Uterus (tissue), 4 donors: Measurements from ENCODE around the gene SLC25A17. TPM values are rescaled to one million over a fixed set of nuclear protein-coding genes. Genes with fewer than 3 reads are reported as not detected.

Source experiments
- DNase-seq, 2 donors: peaks; one replicate each; pipeline ENCODE4 v3.0.0-alpha.2; 2019 to 2020
- H3K27ac ChIP-seq, 2 donors: fragments of 200-600 bp; sonication (generic); 1 replicate in 1 of 2; 2 replicates in 1 of 2; pipeline ENCODE4 v1.5.1; 2016 to 2018
- H3K27me3 ChIP-seq, 2 donors: fragments of 200-600 bp; sonication (generic); one replicate each; pipeline ENCODE4 v1.5.1; 2018 to 2019; ENCODE audit warnings: control low read depth in 1 of 2
- H3K36me3 ChIP-seq, 2 donors: fragments of 200-600 bp; sonication (generic); one replicate each; pipeline ENCODE4 v1.5.1; 2019; ENCODE audit warnings: control low read depth in 1 of 2
- H3K4me1 ChIP-seq, 2 donors: fragments of 200-600 bp; sonication (generic); one replicate each; pipeline ENCODE4 v1.5.1; 2018 to 2019; ENCODE audit warnings: control low read depth in 1 of 2
- H3K4me3 ChIP-seq, 2 donors: fragments of 200-600 bp; sonication (generic); 1 replicate in 1 of 2; 2 replicates in 1 of 2; pipeline ENCODE4 v1.5.1; 2018 to 2019; ENCODE audit warnings: mild to moderate bottlenecking in 1 of 2
- H3K9me3 ChIP-seq, 2 donors: fragments of 200-600 bp; sonication (generic); one replicate each; pipeline ENCODE4 v1.5.1; 2019; ENCODE audit warnings: control low read depth in 1 of 2
- CTCF ChIP-seq, 4 experiments: fragments of 200-600 bp in 2 of 4; fragments of 450-650 bp in 2 of 4; sonication (generic) in 2 of 4; IDR thresholded peaks; one replicate each; pipeline ENCODE4 v1.5.1; 2016 to 2019; ENCODE audit warnings: antibody characterized with exemption in 4 of 4, mild to moderate bottlenecking in 2 of 4, moderate library complexity in 1 of 4
- POLR2A ChIP-seq, 2 donors: fragments of 450-650 bp; IDR thresholded peaks; one replicate each; pipeline ENCODE4 v1.6.1; 2016; ENCODE audit warnings: antibody characterized with exemption in 2 of 2, mild to moderate bottlenecking in 1 of 2, moderate library complexity in 1 of 2
- intact Hi-C: fragments of 100-400 bp; cut with DNase I; formaldehyde crosslinking; loops from one replicate; pipeline ENCODE4 v1.15.1; 2023; ENCODE audit warnings: low total_unique reads
- total RNA-seq, 4 donors: library from RNA; depleted of rRNA in 3 of 4; stranded (reverse); fragments of >200 nt in 3 of 4; gene quantifications; one replicate each; pipeline versions ENCODE4 v1.1.0 to v1.2.4, GENCODE V29; 2014 to 2023
- donor health status: DM: yes; HTN: yes; CAD: no.

The SLC25A17 gene
- total RNA-seq, 4 donors from 2014 or later = 12.6 to 34.5 (median 20.7) TPM

DNA sequence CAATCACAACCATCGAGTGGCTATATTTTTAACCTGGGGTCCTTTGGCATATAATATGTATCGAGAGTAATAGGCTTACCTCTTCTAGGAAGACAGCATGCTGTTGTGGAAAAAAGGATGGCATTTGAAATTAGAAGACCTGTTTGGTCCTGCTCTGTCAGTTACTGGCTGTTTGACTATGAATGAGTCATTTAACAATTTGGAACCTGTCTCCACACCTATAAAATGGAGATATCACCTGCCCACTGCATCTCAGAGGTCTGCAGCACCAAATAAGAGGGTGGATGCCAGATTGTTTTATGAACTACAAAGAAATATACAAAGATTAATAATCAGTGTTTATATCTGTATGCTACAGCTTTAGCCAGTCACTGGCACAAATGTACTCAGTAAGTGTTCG lies 60.8 kb downstream of the SLC25A17 start:
- Histone ChIP-seq H3K4me3 (no peak overlapping the region), H3K9me3 (no peaks in the 10 kb centered on the region), H3K36me3 (no peaks in the 10 kb centered on the region), H3K27ac (no peak overlapping the region), H3K4me1 (no peaks in the 10 kb centered on the region), H3K27me3 (no peaks in the 10 kb centered on the region)
- TF ChIP-seq CTCF (IDR thresholded peaks at IDR 0.05) = no peak
- intact Hi-C loops = no loop called here
- DNase-seq = no peak

DNA sequence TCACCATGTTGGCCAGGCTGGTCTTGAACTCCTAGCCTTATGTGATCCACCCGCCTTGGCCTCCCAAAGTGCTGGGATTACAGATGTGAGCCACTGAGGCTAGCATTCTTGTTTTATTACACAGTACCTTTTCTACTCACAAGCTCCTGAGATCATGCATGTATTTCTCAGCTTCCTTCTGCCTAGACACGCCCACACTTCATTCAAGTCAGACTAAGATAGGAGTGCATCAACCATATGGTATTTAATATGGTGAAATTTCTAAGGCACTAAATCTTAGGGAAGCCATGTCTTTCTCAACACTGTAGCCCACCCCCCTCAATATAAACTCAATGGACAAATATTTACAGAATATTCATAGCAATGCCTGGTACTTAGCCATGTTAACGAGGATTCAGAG lies 62.1 kb downstream of the SLC25A17 start:
- no peaks in the 10 kb centered on the region for H3K9me3 ChIP-seq
- no peaks in the 10 kb centered on the region for H3K27me3 ChIP-seq
- H3K4me1 ChIP-seq = no peaks in the 10 kb centered on the region
- no peak overlapping the region for H3K27ac ChIP-seq
- intact Hi-C loops = no loop called here
- TF ChIP-seq POLR2A (IDR thresholded peaks at IDR 0.05) (no peak), CTCF (IDR thresholded peaks at IDR 0.05) (no peak)
- H3K36me3 ChIP-seq = no peaks in the 10 kb centered on the region
- H3K4me3 ChIP-seq = no peak overlapping the region
- DNase-seq = no peak

DNA sequence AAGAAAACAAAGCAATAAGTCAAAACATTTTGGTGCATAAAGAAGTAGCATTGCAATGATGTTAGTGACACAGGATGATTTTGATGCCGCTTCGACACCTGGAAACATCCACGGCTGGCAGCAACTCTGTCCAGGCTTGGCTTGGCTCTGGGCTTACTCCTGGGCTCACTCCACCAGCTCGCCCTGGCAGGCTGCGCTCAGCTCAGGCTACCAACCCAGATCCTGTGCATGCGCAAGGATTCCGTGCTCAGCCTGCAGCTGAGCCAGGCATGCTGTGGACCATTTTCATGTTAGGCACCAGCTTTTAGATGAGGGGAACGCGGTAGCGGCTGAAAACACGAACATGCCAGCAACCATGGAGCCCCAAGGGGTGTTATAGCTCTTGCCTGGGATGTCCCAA lies 66.0 kb downstream of the SLC25A17 start:
- H3K4me3 ChIP-seq = no peak overlapping the region
- no peaks in the 10 kb centered on the region for H3K27me3 ChIP-seq
- no peak overlapping the region for H3K27ac ChIP-seq
- no peak for DNase-seq
- no peaks in the 10 kb centered on the region for H3K9me3 ChIP-seq
- intact Hi-C loops = no loop called here
- TF ChIP-seq POLR2A (IDR thresholded peaks at IDR 0.05) (no peak), CTCF (IDR thresholded peaks at IDR 0.05) (no peak)
- H3K36me3 ChIP-seq = no peaks in the 10 kb centered on the region
- H3K4me1 ChIP-seq = no peaks in the 10 kb centered on the region

- no peak for DNase-seq
- Histone ChIP-seq H3K4me3 (no peak overlapping the region), H3K4me1 (no peaks in the 10 kb centered on the region), H3K27me3 (no peaks in the 10 kb centered on the region), H3K9me3 (no peaks in the 10 kb centered on the region), H3K27ac (peak overlapping the region; percentile 58 to 71), H3K36me3 (no peaks in the 10 kb centered on the region)
- intact Hi-C loops = no loop called here
- no peak for TF ChIP-seq CTCF (IDR thresholded peaks at IDR 0.05)
- no peak for TF ChIP-seq POLR2A (IDR thresholded peaks at IDR 0.05)
Observed at GRCh38 chr22:40751250-40751649, 67.9 kb downstream of the SLC25A17 start.

- no peak for DNase-seq
- peak overlapping the region; percentile 56 to 71 for H3K27ac ChIP-seq
- TF ChIP-seq CTCF (IDR thresholded peaks at IDR 0.05) (no peak), POLR2A (IDR thresholded peaks at IDR 0.05) (no peak)
Observed at GRCh38 chr22:40749829-40750228, 69.3 kb downstream of the SLC25A17 start.

More at GRCh38 chr22:40749829-40750228, 69.3 kb downstream of the SLC25A17 start:
- intact Hi-C loops = no loop called here
- no peaks in the 10 kb centered on the region for H3K9me3 ChIP-seq
- no peaks in the 10 kb centered on the region for H3K27me3 ChIP-seq
- H3K36me3 ChIP-seq = no peaks in the 10 kb centered on the region
- no peak overlapping the region for H3K4me3 ChIP-seq
- no peaks in the 10 kb centered on the region for H3K4me1 ChIP-seq
